Renal pelvis (tissue), 4 donors: ENCODE data around the gene NFAM1. TPM values are rescaled to one million over a fixed set of nuclear protein-coding genes. Genes with fewer than 3 reads are reported as not detected.

Experiments
- DNase-seq: peaks from one replicate; pipeline ENCODE4 v3.0.0-alpha.2; 2013
- polyA plus RNA-seq, 3 donors: library from polyadenylated mRNA; unstranded; fragments of 120-200 nt; gene quantifications; one replicate each; pipeline ENCODE4 v1.2.1, GENCODE V29; 2013; ENCODE audit not compliant: insufficient read length in 3 of 3

The NFAM1 gene
- polyA plus RNA-seq, 3 donors: 0.82 to 1.2 (median 1.0) TPM

DNA sequence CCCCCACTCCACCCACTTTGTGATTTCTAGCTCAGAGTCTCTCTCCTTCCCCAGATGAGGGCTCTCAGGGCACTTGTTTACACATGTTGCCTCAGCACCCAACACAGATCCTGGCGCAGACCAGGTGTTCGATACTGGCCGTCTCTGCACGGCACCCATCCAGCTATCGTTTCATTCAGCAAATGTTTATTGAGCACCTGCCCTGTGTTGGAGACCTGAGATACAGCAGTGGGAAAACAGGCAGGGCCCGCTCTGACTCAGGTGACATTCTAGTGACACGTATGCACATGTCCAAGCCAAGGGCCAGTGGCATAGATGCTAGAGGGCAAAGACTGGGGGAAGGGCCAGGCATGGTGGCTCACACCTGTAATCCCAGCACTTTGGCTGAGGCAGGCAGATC, 71.9 kb downstream of the NFAM1 start:
- DNase-seq: no peak

DNA sequence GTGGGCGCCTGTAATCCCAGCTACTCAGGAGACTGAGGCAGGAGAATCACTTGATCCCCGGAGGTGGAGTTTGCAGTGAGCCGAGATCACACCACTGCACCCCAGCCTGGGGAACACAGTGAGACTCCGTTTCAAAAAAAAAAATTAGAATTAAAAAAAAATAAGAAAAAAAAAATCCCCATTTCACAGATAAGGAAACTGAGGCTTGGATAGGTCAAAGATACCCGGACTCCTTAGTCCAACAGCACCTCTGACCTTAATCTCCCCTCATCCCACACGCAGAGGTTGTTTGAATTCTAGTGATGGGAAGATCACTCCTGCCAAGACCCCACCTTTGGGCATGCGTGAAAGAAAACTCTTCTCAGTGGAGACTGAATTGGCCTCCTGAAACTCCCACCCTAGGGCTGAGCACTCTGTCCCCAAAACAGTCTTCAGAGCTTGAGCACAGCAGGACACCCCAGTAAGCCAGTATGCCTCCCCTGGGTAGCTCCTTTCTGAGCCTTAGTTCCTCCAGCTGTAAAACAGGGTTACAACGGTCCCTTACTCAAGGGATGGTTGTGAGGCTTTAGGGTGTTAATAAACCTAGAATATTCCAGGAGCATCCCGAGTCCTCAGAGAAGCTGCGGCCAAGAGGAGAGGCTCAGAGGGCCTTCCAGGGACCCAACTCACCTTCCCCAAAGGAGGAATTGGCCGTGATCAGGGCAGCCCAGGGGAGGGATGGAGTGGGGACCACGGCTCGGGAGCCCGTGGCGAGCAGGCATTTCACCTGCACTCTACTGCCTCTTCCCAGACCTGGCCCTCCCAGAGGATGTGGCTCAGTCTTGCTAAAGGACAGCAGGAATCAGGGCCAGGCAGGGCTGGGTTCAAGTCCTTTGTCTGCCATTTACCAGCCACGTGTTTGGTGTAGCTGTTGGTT, 73.3 kb downstream of the NFAM1 start:
- DNase-seq: no peak

DNA sequence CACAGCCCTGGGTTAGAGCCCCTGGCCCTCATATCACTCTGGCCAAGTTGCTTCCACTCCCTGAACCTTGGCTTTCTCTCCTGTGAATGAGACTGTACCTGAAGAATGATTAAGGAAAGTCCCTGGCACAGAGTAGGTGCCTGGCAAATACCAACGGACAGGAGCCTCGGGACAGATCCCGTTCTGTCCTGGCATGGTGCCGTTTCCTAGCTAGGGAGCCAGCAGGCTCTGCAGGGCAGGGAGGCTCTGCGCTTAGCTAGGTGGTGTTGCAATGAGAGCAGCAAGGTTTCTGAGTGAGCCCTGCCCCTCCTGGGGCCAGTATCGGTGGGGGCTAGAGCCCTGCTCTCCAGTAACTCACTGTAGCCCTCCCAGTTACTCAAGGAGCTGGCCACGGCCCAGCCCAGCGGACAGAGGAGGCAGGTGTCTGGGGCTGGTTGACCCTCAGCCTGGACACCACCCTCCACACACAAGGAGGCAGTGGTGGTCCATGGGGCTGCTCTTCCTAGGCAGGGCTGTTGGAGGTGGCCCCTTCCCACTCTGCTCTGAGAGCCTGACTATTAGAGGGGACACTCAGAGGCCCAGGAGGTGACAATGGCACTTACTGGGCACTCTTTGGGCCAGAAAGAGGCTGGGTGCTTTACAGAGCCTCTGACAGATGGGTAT, 74.4 kb downstream of the NFAM1 start:
- no peak for DNase-seq

DNA sequence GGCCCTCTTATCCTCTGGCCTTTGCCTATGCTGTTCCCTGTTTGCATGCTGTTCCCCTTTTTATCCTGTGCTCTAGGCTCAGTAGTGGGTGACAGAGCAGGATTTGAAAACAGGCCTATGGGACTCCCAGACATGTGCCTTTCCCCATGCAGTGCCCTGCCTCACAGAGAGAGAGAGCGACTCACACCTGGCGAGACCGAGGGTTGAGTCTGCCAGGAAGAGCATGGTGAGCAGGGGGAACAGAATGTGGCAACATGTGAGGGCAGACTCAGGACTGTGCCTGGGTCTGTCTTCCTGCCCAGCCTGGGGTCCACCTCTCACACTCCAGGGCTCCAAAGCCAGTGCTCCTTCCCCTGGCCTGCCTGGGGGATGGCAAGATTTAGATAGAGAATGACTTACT, 75.0 kb downstream of the NFAM1 start:
- no peak for DNase-seq

DNA sequence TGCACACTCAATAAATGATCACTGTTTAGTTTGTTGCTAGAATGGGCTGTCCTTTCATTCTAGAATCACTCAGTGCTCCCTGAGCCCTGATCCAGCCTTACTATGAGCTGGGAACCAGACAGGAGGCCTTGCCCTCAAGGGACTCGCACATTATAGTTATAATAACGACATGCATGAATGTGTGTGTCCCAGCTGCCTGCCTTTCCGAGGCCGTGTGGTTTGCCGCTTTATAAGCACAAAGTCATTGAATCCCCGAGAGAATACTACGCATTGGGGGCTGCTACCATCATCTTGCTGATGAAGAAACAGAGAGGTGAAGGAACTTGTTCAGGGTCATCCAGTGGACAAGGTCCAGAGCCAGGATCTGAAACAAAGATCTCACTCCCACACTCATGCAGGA, 75.7 kb downstream of the NFAM1 start:
- no peak for DNase-seq

DNA sequence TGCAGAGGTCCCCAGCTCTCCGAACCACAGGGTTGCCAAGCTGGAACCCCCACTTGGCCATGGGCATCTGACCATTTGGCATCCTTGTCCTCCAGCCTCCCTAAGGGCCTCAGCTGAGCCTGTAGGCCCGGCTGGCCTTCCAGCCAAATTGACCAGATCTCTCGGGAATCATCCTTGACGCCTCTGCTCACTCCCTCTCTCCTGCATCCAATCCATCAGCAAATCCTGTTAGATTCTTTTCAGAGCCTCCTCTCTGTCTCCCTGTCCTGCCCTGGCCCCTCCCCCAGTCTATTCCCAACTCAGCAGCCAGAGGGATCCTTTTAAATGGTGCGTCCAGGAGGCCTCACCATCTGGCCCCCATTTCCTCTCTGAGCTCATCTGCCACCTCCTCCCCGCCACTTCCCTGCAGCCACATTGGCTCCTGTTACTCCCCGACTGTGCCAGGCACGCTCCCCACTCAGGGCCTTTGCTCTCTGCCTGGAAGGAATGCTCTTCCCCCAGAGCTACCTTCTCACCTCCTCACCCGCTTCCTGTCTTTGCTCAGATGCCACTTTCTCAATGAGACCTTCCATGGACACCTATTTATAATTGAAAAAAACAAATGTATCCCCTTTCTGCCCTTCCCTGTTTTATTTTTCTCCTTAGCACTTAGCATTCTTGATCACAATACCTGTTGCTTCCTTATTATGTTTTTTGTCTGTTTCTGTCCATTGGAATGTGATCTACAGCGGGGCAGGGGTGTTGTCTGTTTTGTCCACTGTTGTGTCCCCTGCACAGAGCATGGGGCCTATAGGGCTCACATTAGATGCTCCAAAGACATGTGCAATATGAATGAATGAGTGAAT, 78.1 kb downstream of the NFAM1 start:
- DNase-seq: no peak

DNA sequence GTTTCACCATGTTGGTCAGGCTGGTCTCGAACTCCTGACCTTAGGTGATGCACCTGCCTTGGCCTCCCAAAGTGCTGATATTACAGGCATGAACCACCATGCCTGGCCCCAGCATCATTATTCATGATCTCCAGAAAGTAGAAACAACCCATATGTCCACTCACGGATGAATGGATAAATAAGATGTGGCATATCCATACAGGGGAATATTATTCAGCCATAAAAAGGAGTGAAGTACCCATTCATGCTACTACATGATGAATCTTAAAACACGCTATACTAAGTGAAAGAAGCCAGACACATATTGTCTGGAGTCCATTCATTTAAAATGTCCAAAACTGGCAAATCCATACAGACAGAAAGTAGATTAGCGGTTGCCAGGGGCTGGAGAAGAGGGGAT, 81.8 kb downstream of the NFAM1 start:
- DNase-seq: no peak

DNA sequence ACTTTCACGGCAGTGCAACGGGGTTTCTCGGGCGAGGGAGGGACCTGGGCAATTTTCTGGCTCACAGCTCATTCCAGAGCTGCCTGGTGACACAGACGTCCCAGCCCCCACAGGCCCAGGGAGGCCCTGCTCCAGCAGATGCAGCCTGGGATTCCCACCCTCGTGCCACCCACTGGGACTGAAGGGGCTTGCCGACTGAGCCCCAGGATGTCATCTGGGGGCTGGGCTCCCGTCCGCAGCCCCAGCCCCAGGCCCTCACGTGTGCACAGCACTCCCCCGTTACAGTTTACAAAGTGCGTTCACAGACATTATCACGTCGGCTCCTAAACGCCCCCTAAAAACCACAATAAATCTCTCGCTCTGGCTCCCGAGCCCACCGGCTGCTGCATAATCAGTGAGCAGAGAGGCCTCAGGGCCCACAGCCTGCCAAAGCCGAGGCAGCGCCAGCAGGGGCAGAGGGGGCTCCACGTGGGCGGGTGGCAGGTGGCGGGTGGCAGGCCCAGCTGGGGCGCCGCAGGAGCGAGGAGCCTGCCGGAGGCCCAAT, 84.8 kb downstream of the NFAM1 start:
- DNase-seq: no peak

DNA sequence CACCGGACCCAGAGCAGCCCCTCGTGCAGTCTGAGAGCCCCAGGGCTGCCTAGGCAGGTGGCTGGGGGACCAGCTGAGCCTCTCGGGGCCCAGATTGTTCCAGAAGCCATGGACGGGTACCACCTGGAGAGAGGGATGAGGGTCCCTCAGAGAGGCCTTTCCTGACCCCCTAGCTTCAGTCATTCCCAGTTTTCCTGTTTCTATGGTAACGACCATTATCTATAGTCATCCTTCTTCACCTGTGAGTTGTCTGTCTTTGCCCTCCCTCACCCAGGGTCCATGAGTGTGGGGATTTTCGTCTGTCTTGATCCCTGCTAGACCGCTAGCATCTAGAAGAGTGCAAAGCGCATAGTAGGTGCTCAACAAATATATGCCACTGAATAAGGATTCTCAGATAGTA, 85.5 kb downstream of the NFAM1 start:
- no peak for DNase-seq

DNA sequence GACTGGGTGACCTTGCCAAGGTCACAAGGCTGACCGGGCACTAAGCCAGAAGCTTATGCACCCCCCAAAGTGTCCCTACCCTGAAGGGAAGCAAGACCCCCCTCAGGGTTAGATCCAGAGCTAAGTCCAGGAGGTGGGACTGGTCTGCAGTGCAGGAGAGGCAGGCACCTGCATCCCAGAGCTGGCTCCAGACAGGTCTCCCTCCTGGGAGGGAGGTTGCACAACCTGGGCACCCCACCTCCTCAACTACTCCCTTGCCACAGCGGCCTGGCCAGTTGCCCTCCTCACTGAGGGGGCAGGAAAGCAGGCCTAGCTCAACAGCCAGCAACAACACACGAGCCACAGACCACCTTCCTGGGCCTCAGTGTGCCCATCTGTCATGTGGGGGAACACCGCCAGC, 86.7 kb downstream of the NFAM1 start:
- no peak for DNase-seq

DNA sequence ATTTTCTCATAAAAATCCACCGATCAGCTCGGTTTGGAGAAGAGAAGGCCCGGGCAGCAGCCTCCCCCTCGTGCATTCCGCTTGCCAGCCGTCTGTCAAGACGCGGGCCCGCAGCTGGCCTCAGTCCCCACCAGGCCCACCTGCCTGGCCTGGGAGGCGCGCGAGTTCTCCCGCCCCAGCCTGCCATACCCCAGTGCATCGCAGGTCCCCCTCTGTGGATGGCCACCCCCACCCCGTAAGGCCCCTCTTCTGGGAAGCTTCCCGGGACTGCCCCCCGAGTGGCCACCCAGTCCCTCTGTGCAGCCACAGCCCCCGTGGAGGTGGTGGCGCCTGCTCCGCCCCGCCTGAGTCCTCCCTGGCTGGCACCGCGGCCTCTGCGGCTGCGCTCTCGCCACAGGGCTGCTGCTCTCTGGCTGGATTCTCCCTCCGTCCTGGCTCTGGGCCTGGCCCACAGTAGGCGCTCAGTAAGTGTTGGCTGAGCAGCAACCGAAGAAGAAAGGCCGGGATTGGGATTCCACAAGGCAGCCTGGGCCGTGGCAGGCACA, 87.8 kb downstream of the NFAM1 start:
- DNase-seq: no peak

DNA sequence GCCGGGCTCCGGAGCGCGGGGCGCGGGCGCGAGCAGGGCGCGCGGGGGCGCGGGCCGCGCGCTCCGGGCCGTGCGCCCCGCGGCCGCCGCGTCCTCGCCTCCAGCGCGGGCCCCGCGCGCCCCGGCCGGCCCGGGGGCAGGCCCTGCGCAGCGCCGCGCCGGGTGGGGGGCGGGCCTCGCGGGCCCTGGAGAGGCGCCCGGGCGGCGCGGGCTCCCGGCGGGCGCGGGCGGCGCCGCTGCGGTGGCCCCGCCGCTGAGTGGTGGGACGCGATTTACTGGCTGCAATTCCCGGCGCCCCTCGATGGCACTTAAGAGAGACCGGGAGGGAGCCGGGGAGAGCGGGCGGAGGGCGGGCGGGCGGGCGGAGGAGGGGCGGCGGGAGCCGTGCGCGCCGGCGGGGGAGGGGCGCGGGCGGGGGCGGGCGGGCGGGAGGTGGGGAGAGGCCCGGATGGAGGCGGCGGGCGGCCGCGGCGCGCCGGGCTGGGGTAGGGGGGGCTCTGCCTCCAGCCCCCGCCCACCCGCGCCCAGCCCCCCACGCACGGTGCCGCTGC, 88.6 kb downstream of the NFAM1 start:
- no peak for DNase-seq

DNA sequence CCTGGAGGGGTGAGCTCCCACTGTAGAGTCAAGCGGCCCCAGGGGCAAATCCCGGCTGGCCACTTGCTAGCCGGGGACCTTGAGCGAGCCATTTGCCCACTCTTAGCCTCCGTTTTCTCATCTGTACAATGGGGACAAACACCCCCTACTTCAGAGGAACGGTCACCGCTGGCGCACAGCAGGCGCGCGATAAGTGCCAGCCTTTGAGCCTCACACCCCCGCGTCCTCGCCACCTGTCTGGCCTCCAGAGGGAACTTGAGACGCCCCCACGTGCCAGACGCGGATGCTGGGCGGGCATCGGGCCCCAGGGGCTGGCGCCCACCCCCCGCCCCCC, 89.1 kb downstream of the NFAM1 start:
- no peak for DNase-seq

DNA sequence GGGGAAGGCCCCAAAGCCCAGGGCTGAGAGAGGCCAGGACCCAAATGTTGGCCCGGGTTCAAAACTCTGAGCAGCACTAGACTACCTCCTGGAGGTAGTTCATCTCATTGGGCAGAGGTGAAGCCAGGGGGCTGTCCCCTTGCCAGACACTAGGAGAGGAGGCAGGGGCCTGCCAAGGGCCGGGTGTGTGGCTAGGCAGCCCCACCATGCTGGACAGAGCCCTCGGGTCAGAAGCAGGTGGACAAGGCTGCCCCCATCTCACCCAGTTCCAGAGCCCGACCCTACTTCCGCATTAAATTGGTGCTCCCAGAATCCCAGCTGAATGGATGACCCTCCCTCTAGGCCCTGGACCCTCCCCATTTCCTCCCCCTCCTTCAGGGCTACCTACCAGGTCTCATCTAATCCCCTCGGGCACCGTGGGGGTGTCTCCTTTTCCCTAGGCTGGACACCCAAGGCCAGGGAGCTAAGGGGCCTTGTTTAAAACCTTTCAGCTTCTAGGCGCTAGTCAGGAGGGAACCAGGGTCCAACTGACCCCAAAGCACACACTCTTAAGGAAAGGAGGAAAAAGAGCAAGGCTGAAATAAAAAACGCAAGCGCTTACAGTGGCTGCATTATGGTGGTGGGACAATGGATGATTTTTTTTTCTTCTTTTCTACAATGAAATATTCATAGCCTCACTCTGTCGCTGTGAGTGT, 89.6 kb downstream of the NFAM1 start:
- no peak for DNase-seq

DNA sequence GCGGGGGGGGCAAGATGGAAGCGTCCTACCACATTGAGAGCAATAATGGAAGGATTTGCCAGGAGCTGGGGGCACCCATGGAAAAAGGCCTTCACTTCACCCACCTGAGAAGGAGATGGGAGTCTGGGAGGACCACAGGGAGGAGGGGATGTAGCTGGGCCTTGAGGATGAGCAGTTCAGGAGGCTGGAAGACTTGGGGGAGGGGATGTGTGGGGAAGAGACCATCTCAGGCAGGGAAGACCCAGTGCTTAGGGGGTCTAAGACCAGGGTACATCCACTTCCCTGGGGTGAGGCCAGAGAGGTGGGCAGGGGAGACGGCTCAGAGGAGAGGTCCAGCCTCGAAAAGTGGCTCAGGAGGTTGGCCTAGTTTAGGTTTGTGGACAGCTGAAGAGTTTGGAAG, 90.4 kb downstream of the NFAM1 start:
- DNase-seq: no peak

DNA sequence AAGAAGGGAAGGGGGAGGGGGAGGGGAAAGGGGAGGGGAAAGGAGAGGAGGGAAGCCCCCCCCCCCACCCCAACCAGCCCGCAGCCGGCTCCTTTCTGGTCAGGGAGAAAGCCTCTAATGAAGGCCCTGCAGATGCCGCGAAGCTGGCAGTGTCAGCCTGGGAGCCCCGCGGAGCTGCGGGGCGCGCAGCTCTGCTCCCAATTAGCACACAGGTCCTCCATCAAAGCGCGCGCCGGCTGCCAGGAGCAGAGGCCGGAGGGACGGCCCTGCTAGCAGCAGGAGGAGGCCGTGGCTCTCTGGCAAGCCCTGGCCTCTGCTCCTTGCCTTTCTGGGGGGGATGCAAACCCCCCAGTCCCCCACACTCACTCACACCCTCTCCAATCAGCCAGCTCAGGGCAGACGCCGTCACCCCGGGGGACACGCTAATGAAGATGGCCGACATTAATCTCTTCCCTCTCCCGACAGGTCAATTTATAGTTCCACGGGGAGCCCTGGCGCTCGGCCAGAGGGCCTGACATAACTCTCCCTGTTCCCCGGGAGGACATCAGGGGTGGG, 91.3 kb downstream of the NFAM1 start:
- no peak for DNase-seq

DNA sequence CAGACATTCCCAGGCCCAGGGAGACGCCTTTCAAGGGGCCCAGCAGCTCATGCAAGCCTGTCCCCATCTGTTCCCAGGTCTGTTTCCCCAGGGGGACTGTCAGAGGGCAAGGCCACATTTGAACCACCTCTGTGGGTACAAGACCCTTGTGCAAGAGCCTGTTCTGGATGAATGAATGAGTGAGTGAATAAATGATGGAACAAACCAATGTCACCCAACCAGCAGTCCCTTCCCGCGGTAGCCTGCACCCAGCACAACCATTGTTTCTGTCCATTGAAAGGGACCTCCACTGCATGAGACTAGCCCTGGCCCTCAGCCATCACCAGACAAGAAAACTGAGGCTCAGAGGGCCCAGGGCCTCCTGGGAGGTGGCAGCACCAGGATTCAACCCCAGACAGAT, 92.1 kb downstream of the NFAM1 start:
- no peak for DNase-seq

DNA sequence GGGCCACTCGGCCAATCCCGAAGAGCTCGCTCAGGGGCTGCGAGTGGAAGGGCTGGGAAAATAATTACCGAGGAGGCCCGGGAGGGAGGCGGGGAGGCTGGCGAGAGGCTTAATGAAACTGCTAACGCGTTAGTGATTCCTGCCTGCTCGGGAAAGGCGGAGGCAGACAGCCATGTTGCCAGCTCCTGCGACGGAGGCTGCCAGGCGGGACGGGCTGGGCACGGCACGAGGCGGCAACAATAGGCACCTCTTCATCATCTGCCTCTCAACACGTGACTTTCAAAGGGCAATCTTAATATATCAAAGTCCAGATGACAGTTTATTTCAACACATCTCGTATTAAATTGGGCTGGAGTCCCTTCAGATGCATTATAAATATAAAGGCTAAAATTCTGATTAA, 93.7 kb downstream of the NFAM1 start:
- no peak for DNase-seq

DNA sequence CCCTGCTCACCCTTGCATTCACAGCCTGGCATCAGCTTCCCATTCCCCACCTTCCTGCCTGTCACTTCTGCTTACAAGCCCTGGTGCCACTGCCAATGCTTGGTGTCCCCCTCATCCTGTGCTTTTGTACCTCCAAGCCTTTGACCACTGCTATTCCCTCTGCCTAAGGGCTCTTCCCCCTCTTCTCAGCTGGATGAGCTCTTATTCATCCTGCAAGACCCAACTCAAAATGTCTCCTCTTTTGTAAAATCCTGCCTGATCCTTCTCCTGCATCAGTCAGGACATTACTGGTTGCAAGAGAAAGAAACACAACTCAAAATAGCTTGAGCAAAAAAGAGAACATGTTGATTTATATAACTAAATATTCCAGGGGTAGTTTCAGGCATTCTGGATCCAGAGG, 94.8 kb downstream of the NFAM1 start:
- no peak for DNase-seq

DNA sequence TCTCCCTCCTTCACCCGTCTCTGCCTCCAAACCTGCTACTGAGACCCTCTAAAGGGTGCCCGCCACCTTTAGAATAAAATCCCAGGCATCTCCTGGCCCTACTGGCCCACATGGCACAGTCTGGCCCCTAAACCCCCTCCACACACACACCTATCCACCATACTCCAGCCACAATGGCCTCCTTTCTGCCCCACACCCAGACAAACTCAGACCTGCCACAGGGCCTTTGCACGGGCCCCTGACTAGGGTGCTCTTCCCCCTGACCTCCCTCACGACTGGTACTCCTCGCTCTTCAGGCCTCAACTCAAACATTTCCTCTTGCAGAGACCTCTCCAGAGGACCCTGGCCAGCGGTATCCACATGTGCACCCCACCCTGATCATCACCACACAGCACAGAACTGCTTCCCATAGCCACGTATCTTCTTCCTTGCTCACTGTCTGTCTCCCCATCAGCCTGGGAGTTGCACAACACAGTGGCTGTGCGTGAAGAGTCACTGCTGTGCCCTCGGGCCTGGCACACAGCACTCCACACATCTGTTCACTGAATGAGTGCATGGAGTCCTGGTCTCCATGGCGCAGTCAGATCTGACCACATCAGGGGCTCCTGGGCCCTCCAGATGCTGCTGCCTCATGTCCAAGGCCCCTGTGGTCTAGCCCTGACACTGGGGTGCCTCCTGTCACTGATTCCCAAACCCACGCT, 95.5 kb downstream of the NFAM1 start:
- no peak for DNase-seq
